Muscle of leg (tissue), 11 donors: ENCODE results near the gene MTAP. TPM values are rescaled to one million over a fixed set of nuclear protein-coding genes. Genes with fewer than 3 reads are reported as not detected.
"Not testable (repeated sequence)": the region's sequence is repeated elsewhere in the genome, so short reads cannot be mapped to it uniquely, and the experiment has no call there.

Experiments
- DNase-seq: peaks from one replicate; pipeline ENCODE4 v3.0.0; 2013
- H3K27ac ChIP-seq: one replicate; pipeline ENCODE4 v1.5.1; 2013; ENCODE audit warnings: mild to moderate bottlenecking, low read length, control low read depth
- H3K27me3 ChIP-seq: one replicate; pipeline ENCODE4 v1.6.1; 2013; ENCODE audit warnings: low read length; ENCODE audit not compliant: control insufficient read depth, insufficient read depth
- H3K36me3 ChIP-seq: one replicate; pipeline ENCODE4 v1.6.1; 2013; ENCODE audit warnings: low read length; ENCODE audit not compliant: control insufficient read depth, insufficient read depth
- H3K4me1 ChIP-seq: one replicate; pipeline ENCODE4 v1.6.1; 2013; ENCODE audit warnings: low read length; ENCODE audit not compliant: control insufficient read depth, insufficient read depth
- H3K4me3 ChIP-seq: one replicate; pipeline ENCODE4 v1.5.1; 2013; ENCODE audit warnings: low read length, control low read depth
- H3K9me3 ChIP-seq: replicated peaks from 2 replicates; pipeline ENCODE4 v1.6.1; 2013; ENCODE audit warnings: low read depth, low read length; ENCODE audit not compliant: control insufficient read depth
- WGBS: methylation state at CpG from one replicate; pipeline ENCODE4 v1.1.5; 2013; ENCODE audit warnings: missing lambda C conversion rate; ENCODE audit not compliant: insufficient coverage; 5-methylcytosine and 5-hydroxymethylcytosine counted together
- polyA plus RNA-seq, 8 donors: library from polyadenylated mRNA; unstranded; fragments of 120-200 nt; gene quantifications; one replicate each; pipeline versions ENCODE4 v1.2.1 to v1.2.3, GENCODE V29; 2013; ENCODE audit warnings: inconsistent platforms in 1 of 8, low replicate concordance in 1 of 8; ENCODE audit not compliant: insufficient read length in 8 of 8, insufficient read depth in 1 of 8
- total RNA-seq: library from RNA; stranded (reverse); fragments of 120-200 nt; gene quantifications from one replicate; pipeline ENCODE4 v1.2.4, GENCODE V29; 2013

MTAP gene
- total and polyA plus RNA-seq, 9 donors = 16.1 to 27.0 (median 23.0) TPM

DNA sequence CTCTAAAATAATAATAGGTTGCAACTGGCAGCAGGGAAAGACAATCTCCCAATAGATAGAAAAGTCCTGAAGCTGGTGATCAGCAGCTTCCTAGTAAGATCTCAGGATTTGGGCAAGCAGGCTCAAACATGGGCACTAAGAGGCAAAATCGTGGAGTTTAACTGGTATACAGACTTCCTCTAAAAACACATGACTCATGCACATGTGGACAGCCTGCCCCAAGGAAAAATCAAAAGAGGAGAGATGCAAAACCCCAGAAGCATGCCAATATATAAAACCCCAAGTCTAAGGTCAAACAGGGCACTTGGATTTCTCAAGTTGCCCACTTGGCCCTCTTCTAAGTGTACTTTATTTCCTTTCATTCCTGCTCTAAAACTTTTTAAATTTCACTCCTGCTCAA, 129.0 kb downstream of the MTAP start:
- Histone ChIP-seq H3K9me3 (no peaks in the 10 kb centered on the region), H3K4me3 (no peak overlapping the region), H3K36me3 (no peaks in the 10 kb centered on the region), H3K4me1 (no peaks in the 10 kb centered on the region), H3K27ac (no peak overlapping the region), H3K27me3 (no peaks in the 10 kb centered on the region)
- no peak for DNase-seq
- no CpG with 5 or more reads among the region's 1 CpG for WGBS

DNA sequence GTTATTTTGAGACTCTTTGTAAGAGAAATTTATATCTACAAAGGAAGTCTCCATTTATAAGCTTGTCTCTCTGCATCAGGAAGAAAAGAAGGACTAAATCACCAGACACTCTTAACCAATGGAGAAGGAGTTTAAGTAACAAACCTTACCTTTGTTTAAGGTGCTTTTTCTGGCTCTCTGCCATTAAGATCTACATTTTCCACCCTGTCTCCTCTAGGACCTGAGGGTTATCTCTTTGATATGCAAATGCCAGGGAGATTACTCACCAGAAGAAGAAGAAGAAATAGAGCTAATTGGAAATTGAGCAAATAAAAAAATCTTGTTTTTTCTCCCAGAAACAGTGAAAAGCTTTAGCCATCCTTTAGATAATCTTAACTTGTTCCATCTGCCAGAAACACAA, 130.8 kb downstream of the MTAP start:
- no peaks in the 10 kb centered on the region for H3K9me3 ChIP-seq
- H3K4me1 ChIP-seq = no peaks in the 10 kb centered on the region
- no peaks in the 10 kb centered on the region for H3K27me3 ChIP-seq
- H3K4me3 ChIP-seq = no peak overlapping the region
- DNase-seq = no peak
- no peaks in the 10 kb centered on the region for H3K36me3 ChIP-seq
- no peak overlapping the region for H3K27ac ChIP-seq

DNA sequence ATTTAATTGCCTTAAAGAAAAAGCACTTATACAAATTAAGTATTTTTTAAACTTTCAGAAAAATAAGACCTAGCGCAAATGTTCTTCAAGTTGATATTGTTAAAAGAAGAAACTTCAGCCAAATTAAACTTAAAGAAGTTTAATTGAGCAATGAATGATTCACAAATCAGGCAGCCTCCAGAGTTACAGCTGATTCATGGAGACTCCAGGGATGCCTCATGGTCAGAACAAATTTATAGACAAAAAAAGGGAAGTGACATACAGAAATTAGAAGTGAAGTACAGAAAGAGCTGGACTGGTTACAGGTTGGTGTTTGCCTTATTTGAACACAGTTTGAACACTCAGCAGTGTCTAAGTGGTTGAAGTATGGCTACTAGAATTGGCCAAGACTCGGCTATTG, 131.4 kb downstream of the MTAP start:
- H3K4me1 ChIP-seq = no peaks in the 10 kb centered on the region
- no peak overlapping the region for H3K4me3 ChIP-seq
- no peak overlapping the region for H3K27ac ChIP-seq
- 100% methylated on average over 1 of the region's 2 CpGs for WGBS
- H3K9me3 ChIP-seq = no peaks in the 10 kb centered on the region
- no peak for DNase-seq
- H3K27me3 ChIP-seq = no peaks in the 10 kb centered on the region
- no peaks in the 10 kb centered on the region for H3K36me3 ChIP-seq

DNA sequence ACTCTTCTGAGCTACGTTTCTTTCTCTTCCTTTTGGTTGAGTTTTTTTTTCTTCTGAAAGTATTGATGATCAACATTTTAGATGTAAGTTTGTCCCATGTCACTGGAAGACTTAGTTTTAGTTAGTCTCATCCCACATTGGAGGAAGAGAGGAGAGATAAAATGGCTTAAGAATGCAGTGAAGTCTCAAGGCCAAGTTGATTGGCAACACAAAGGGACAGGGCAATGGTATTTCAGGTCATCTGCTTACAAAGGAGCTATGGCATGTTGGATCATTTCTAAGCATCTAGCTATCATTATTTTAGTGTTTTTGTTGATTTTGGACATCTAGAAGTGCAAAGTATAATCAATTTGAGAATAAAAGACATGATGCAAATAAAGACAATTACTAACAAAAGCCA, 133.2 kb downstream of the MTAP start:
- Histone ChIP-seq H3K9me3 (no peaks in the 10 kb centered on the region), H3K4me3 (no peak overlapping the region), H3K27me3 (no peaks in the 10 kb centered on the region), H3K36me3 (no peaks in the 10 kb centered on the region), H3K27ac (no peak overlapping the region), H3K4me1 (no peaks in the 10 kb centered on the region)
- no peak for DNase-seq
- WGBS = no CpG with 5 or more reads among the region's 1 CpG

DNA sequence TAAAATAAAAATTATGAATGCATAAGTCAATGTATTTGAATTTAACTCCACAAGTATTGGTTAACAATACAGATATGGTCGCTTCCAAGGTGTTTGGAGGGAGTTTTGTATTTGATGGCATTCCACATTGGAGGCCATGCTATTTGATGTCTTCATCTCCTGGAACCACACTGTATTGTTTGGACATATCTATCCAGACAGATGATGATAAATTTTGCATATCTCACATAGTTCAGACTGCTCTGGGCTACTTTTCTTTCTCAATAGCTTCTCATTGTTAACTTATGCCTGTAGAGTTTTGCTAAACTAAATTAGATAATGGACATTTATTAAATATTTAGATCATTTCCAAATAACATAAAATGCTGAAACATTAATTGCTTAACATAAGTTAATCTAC, 133.7 kb downstream of the MTAP start:
- H3K9me3 ChIP-seq = no peaks in the 10 kb centered on the region
- WGBS = no CpG with 5 or more reads among the region's 1 CpG
- no peaks in the 10 kb centered on the region for H3K36me3 ChIP-seq
- H3K4me3 ChIP-seq = no peak overlapping the region
- no peaks in the 10 kb centered on the region for H3K4me1 ChIP-seq
- no peaks in the 10 kb centered on the region for H3K27me3 ChIP-seq
- no peak for DNase-seq
- H3K27ac ChIP-seq = no peak overlapping the region

DNA sequence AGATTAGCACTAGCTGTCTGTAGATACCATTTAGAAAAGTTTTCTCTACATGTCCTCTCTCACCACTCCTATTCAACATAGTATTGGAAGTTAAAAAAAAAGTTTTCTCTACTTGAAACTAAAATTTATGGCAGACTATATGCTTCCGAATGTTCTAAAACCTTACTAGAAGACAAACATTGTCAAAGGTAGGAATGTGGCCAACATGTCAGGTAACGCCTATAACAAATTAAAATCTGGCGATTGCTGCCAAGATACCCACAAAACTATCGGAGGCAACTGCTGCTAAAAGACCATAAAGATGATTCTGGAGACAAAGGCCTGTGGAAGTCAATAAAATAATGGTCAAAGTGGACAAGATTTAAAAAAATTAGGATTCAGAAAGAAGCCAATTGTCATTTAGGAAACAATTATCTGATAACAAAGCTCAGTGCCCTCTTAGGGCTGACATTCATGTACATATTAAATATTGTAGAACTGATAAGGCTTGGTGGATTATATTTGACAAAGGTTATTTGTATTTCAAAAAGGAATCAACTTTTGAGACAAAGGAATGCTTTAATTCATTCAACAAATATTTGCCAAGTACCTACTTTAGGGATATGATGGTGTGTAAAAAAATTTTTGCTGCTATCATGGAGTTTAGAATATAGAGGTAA, 139.0 kb downstream of the MTAP start:
- H3K27me3 ChIP-seq = no peaks in the 10 kb centered on the region
- H3K9me3 ChIP-seq = no peaks in the 10 kb centered on the region
- no CpG with 5 or more reads among the region's 4 CpGs for WGBS
- no peak overlapping the region for H3K4me3 ChIP-seq
- H3K27ac ChIP-seq = no peak overlapping the region
- DNase-seq = no peak
- H3K4me1 ChIP-seq = no peaks in the 10 kb centered on the region
- H3K36me3 ChIP-seq = no peaks in the 10 kb centered on the region

DNA sequence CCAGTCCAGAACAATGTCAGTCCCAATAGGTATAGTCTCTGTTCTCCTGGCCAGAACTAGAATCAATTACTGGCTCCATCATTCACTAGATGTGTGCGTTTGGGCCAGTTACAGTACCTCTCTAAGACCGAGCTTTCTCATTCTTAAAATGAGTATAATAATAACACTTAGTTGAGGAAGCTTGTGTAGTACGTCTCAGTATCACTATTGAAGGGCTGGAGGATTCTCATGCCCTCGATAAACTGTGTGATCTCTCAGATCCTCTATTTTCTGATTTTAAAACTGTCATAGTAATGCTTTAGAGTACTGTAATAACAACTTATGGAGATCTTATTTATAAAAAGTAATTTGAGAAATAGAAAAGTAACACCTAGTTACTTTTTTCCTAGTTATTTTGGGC, 141.0 kb downstream of the MTAP start:
- H3K4me3 ChIP-seq = no peak overlapping the region
- no CpG with 5 or more reads among the region's 4 CpGs for WGBS

DNA sequence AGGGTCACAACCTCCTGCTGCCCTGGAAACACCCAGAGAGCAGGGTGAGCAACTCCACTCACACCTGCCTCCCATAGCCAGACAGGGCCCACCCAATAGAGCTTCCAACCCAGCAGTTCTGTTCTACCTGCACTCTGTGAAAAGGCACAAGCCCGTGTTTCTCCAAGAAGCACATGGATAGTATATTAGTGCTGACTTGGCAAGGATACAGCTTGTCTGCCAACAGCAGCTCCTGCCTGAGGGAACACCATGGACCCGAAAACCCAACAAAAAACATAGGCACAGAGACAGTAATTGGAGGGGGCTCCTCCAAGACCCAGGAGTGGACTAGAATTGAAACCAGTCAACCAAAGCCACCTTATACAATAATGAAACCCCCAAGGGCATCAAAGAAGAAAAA, 143.2 kb downstream of the MTAP start:
- no peak for DNase-seq
- no peaks in the 10 kb centered on the region for H3K27me3 ChIP-seq
- no peaks in the 10 kb centered on the region for H3K4me1 ChIP-seq
- H3K9me3 ChIP-seq = no peaks in the 10 kb centered on the region
- no CpG with 5 or more reads among the region's 2 CpGs for WGBS
- no peak overlapping the region for H3K27ac ChIP-seq
- H3K4me3 ChIP-seq = no peak overlapping the region
- no peaks in the 10 kb centered on the region for H3K36me3 ChIP-seq

More for the DNA sequence above, 141.0 kb downstream of the MTAP start:
- H3K9me3 ChIP-seq = no peaks in the 10 kb centered on the region
- no peaks in the 10 kb centered on the region for H3K27me3 ChIP-seq
- H3K4me1 ChIP-seq = no peaks in the 10 kb centered on the region
- H3K36me3 ChIP-seq = no peaks in the 10 kb centered on the region
- DNase-seq = no peak
- H3K27ac ChIP-seq = no peak overlapping the region

DNA sequence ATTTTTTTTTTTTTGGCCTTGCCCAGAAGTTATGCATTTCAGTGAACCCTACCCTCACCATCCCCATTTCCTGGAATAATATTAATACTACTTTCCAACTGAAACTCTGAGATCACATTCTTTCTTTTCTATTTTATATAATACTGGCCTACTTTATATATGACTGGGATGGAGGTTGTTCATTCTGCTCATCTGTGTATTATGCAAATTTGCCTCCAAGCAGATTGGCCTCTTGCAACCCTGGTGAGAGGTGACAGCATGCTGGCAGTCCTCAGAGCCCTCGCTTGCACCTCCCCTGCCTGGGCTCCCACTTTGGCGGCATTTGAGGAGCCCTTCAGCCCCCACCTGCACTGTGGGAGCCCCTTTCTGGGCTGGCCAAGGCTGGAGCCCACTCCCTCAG, 156.4 kb downstream of the MTAP start:
- H3K4me1 ChIP-seq = no peaks in the 10 kb centered on the region

DNA sequence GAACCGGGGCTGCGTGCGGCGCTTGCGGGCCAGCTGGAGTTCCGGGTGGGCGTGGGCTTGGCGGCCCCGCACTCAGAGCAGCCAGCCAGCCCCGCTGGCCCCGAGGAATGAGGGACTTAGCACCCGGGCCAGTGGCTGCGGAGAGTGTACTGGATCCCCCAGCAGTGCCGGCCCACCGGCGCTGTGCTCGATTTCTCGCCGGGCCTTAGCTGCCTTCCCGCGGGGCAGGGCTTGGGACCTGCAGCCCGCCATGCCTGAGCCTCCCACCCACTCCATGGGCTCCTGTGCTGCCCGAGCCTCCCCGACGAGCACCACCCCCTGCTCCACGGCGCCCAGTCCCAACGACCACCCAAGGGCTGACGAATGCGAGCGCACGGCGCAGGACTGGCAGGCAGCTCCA, 156.8 kb downstream of the MTAP start:
- not testable (repeated sequence) for H3K36me3 ChIP-seq, H3K9me3 ChIP-seq, H3K4me3 ChIP-seq, H3K27me3 ChIP-seq, H3K27ac ChIP-seq, DNase-seq, H3K4me1 ChIP-seq
- 92% methylated on average over 17 of the region's 33 CpGs for WGBS

More for the DNA sequence above, 156.4 kb downstream of the MTAP start:
- no peaks in the 10 kb centered on the region for H3K36me3 ChIP-seq
- no peak for DNase-seq
- H3K27me3 ChIP-seq = no peaks in the 10 kb centered on the region
- no peak overlapping the region for H3K4me3 ChIP-seq
- H3K27ac ChIP-seq = no peak overlapping the region
- 64% methylated on average over 2 of the region's 2 CpGs for WGBS
- H3K9me3 ChIP-seq = no peaks in the 10 kb centered on the region

DNA sequence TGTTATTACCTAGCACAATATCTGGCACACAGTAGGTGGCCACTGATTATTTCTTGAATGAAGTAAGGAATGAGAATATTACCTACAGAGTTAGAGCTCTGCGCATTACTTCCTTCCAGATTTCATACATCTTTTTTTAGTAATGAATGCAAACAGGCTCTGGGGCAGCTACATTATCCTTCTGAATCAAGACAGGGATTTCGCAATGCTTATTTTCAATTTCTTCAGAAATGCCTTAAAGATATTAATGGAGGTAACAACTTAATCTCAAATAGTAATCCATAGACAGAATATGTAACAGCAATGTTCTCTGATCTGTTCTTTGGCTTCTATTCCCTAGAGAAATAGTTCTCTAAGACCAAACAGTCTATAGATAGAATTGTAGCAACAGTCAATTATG, 159.1 kb downstream of the MTAP start:
- Histone ChIP-seq H3K36me3 (no peaks in the 10 kb centered on the region), H3K27ac (no peak overlapping the region), H3K9me3 (no peaks in the 10 kb centered on the region), H3K4me3 (no peak overlapping the region), H3K4me1 (peaks cover 8% of the 10 kb centered on the region), H3K27me3 (peaks cover 22% of the 10 kb centered on the region)
- no CpG with 5 or more reads among the region's 2 CpGs for WGBS
- DNase-seq = no peak
